IMR-90 (cell line): ENCODE measurements around the gene UBTD1. TPM values are rescaled to one million over a fixed set of nuclear protein-coding genes. Genes with fewer than 3 reads are reported as not detected.
"Not testable (repeated sequence)": the region's sequence is repeated elsewhere in the genome, so short reads cannot be mapped to it uniquely, and the experiment has no call there.

Experiments
- ATAC-seq: fragments of 200-7000 bp; cut with Tn5 transposase; 2 replicates; pipeline ENCODE4 v1.9.1; 2020; ENCODE audit warnings: low read depth, mild to moderate bottlenecking, moderate library complexity
- BruUV-seq: library from RNA; stranded (reverse); fragments of 400-500 nt; replicated peaks from 2 replicates; lab custom pipeline; 2021; lab: Mats Ljungman, UMichigan
- CTCF ChIA-PET: fragments of 300-600 bp; formaldehyde crosslinking; extraction: SDS; loops from one replicate; lab custom pipeline; 2021; ENCODE audit warnings: antibody characterized with exemption; lab: Yijun Ruan, JAX
- POLR2A ChIA-PET: fragments of 300-600 bp; sonication (Branson Sonifier 250); formaldehyde crosslinking; loops from one replicate; lab custom pipeline; 2022; ENCODE audit warnings: antibody characterized with exemption; ENCODE audit not compliant: unreplicated experiment; lab: Charles Lee
- DNase-seq: peaks from one replicate; pipeline ENCODE4 v3.0.0; 2013
- H2AFZ ChIP-seq: replicated peaks from 2 replicates; pipeline ENCODE3; 2013; ENCODE audit warnings: low read length, mild to moderate bottlenecking; ENCODE audit not compliant: poor library complexity
- H2AK5ac ChIP-seq: 2 replicates; pipeline ENCODE4 v1.6.1; 2013; ENCODE audit warnings: low read depth, low read length, inconsistent platforms
- H2AK9ac ChIP-seq: replicated peaks from 2 replicates; pipeline ENCODE3; 2013; ENCODE audit warnings: mild to moderate bottlenecking, low read depth, low read length, moderate library complexity; ENCODE audit not compliant: poor library complexity
- H2BK120ac ChIP-seq: 2 replicates; pipeline ENCODE4 v1.6.1; 2013; ENCODE audit warnings: low read depth, low read length, inconsistent platforms
- H2BK15ac ChIP-seq: 3 replicates; pipeline ENCODE4 v1.6.1; 2013; ENCODE audit warnings: low read depth, low read length, inconsistent platforms
- H2BK20ac ChIP-seq: 2 replicates; pipeline ENCODE4 v1.6.1; 2013; ENCODE audit warnings: low read depth, mild to moderate bottlenecking, inconsistent platforms, low read length, moderate library complexity
- H2BK5ac ChIP-seq: 2 replicates; pipeline ENCODE4 v1.6.1; 2013; ENCODE audit warnings: mild to moderate bottlenecking, low read depth, low read length, inconsistent platforms; ENCODE audit not compliant: poor library complexity, severe bottlenecking
- H3K14ac ChIP-seq: replicated peaks from 2 replicates; pipeline ENCODE4 v1.6.1; 2013; ENCODE audit warnings: low read depth, low read length, inconsistent platforms
- H3K18ac ChIP-seq: 2 replicates; pipeline ENCODE4 v1.6.1; 2013; ENCODE audit warnings: low read depth, low read length, control low read depth
- H3K23ac ChIP-seq: 2 replicates; pipeline ENCODE4 v1.6.1; 2013; ENCODE audit warnings: low read depth, low read length, inconsistent platforms
- H3K27ac ChIP-seq: 2 replicates; pipeline ENCODE4 v1.5.1; 2013; ENCODE audit warnings: mild to moderate bottlenecking, control low read depth, low read length; ENCODE audit not compliant: insufficient read depth
- H3K27me3 ChIP-seq: 2 replicates; pipeline ENCODE4 v1.6.1; 2013; ENCODE audit warnings: low read length; ENCODE audit not compliant: control insufficient read depth, insufficient read depth
- H3K36me3 ChIP-seq: 2 replicates; pipeline ENCODE4 v1.6.1; 2013; ENCODE audit warnings: low read length, mixed read lengths; ENCODE audit not compliant: control insufficient read depth, insufficient read depth
- H3K4ac ChIP-seq: 2 replicates; pipeline ENCODE4 v1.6.1; 2013; ENCODE audit warnings: low read depth, low read length, inconsistent platforms
- H3K4me1 ChIP-seq: 2 replicates; pipeline ENCODE4 v1.6.1; 2013; ENCODE audit warnings: low read length, mixed read lengths; ENCODE audit not compliant: control insufficient read depth, insufficient read depth
- H3K4me2 ChIP-seq: 2 replicates; pipeline ENCODE4 v1.6.1; 2013; ENCODE audit warnings: low read depth, mild to moderate bottlenecking, control low read depth, low read length, moderate library complexity
- H3K4me3 ChIP-seq: 2 replicates; pipeline ENCODE4 v1.5.1; 2013; ENCODE audit warnings: low read depth, mild to moderate bottlenecking, control low read depth, low read length, moderate library complexity; ENCODE audit not compliant: insufficient read depth
- H3K56ac ChIP-seq: 2 replicates; pipeline ENCODE4 v1.6.1; 2013; ENCODE audit warnings: low read length, inconsistent platforms; ENCODE audit not compliant: insufficient read depth; ENCODE audit errors: extremely low read depth
- H3K79me1 ChIP-seq, 2 experiments: 2 replicates each; pipeline ENCODE4 v1.6.1; 2013; ENCODE audit warnings: low read length in 2 of 2, inconsistent platforms in 1 of 2, low read depth in 1 of 2
- H3K9ac ChIP-seq: 2 replicates; pipeline ENCODE4 v1.6.1; 2013; ENCODE audit warnings: low read depth, low read length, control low read depth
- H3K9me1 ChIP-seq: 2 replicates; pipeline ENCODE4 v1.6.1; 2013; ENCODE audit warnings: low read length, inconsistent platforms; ENCODE audit not compliant: insufficient read depth
- H3K9me3 ChIP-seq: 2 replicates; pipeline ENCODE4 v1.6.1; 2013; ENCODE audit warnings: low read length; ENCODE audit not compliant: control insufficient read depth, insufficient read depth
- H4K20me1 ChIP-seq: 2 replicates; pipeline ENCODE4 v1.6.1; 2013; ENCODE audit warnings: low read length, inconsistent platforms; ENCODE audit not compliant: insufficient read depth
- H4K5ac ChIP-seq: 2 replicates; pipeline ENCODE4 v1.6.1; 2013; ENCODE audit warnings: mild to moderate bottlenecking, low read depth, low read length, control low read depth
- H4K8ac ChIP-seq, 2 experiments: 2 replicates each; pipeline ENCODE4 v1.6.1; 2013; ENCODE audit warnings: low read depth in 2 of 2, low read length in 2 of 2, control low read depth in 1 of 2, inconsistent platforms in 1 of 2
- H4K91ac ChIP-seq: 2 replicates; pipeline ENCODE4 v1.6.1; 2013; ENCODE audit warnings: low read depth, low read length, inconsistent platforms; ENCODE audit not compliant: insufficient read depth
- WGBS, 2 experiments: methylation state at CpG; one replicate each; pipeline versions ENCODE4 v1.1.5 to v1.1.7; 2013; ENCODE audit warnings: missing lambda C conversion rate in 2 of 2; ENCODE audit not compliant: insufficient read length in 1 of 2; ENCODE audit errors: extremely low coverage in 2 of 2; 5-methylcytosine and 5-hydroxymethylcytosine counted together
- dilution Hi-C: fragments of 300-500 bp; cut with HindIII; formaldehyde crosslinking; loops from one replicate; pipeline ENCODE4 v1.14.3; 2018; ENCODE audit warnings: low sequenced_read_pairs; ENCODE audit not compliant: unreplicated experiment
- in situ Hi-C: fragments of 300-500 bp; cut with MboI; formaldehyde crosslinking; loops from 3 replicates; pipeline ENCODE4 v1.14.3; 2019; ENCODE audit warnings: low sequenced_read_pairs, inconsistent platforms, mixed read lengths
- intact Hi-C: fragments of 100-400 bp; cut with micrococcal nuclease; formaldehyde crosslinking; loops from 2 replicates; pipeline ENCODE4 v1.10.0; 2022
- polyA plus RNA-seq, 3 experiments: library from polyadenylated mRNA; depleted of rRNA; stranded (reverse); fragments of >200 nt; gene quantifications; 2 replicates each; pipeline ENCODE4 v1.2.3, GENCODE V29; 2012; ENCODE audit warnings: low replicate concordance in 1 of 3
- total RNA-seq: library from RNA; depleted of rRNA; stranded (reverse); fragments of >200 nt; gene quantifications from 2 replicates; pipeline ENCODE4 v1.2.3, GENCODE V29; 2012

The UBTD1 gene
- total and polyA plus RNA-seq, 2 of the 4 experiments (the other 2 are of a cell fraction): 21.9 to 44.9 TPM

GRCh38 chr10:97468781-97469180 is 29.9 kb upstream of the UBTD1 start:
- H4K5ac ChIP-seq, H2BK15ac ChIP-seq, H3K27ac ChIP-seq, CTCF ChIA-PET, H2AK9ac ChIP-seq, POLR2A ChIA-PET, H3K23ac ChIP-seq, H3K4me1 ChIP-seq, H3K4ac ChIP-seq, H3K18ac ChIP-seq, H3K4me2 ChIP-seq, H3K4me3 ChIP-seq, H2AK5ac ChIP-seq, intact Hi-C loops, H3K9me1 ChIP-seq, H2BK5ac ChIP-seq, dilution Hi-C loops, H4K20me1 ChIP-seq, BruUV-seq, H2BK20ac ChIP-seq, H2AFZ ChIP-seq, DNase-seq, H3K9ac ChIP-seq, H3K9me3 ChIP-seq, H3K14ac ChIP-seq, H4K8ac ChIP-seq, in situ Hi-C loops, H2BK120ac ChIP-seq, H4K91ac ChIP-seq, H3K27me3 ChIP-seq, ATAC-seq, H3K56ac ChIP-seq: not testable (repeated sequence)
- peaks cover 61% of the 10 kb centered on the region for H3K36me3 ChIP-seq
- WGBS, 2 experiments: no CpG with 5 or more reads among the region's 12 CpGs
- H3K79me1 ChIP-seq: peaks cover 11 to 21% of the 10 kb centered on the region in 2 experiments; a peak in 3 of 4 replicates
